CMK (cell line): ENCODE data around the gene ACRBP.

Source experiments
- DNase-seq: peaks from one replicate; pipeline ENCODE4 v3.0.0-alpha.2; 2010; ENCODE audit warnings: low read depth

ACRBP gene

DNA sequence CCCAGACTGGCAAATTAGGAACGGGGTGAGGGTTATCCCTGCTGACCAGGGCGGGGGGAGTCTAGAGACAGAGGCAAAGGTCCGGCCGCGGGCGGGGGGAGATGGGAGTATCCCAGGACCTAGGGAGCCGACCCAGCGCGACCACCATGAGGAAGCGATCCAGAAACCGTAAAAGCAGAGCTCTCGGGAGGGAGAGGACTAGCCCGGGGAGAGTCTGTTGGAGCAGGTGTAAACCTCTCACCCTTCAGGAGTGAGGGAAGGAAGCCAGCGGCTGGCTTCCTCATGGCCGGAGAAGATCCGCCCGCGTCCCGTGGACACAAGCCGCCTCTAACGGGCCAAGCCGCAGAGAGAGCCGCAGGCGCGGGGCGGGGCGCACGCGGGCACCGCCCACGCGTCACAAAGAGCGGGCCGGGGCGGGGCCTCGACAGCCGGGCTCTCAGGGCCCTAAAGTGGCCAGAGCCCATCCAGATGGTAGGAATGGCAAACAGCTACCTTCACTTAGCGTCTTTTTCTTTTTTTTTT, at the start of gene ACRBP:
ACRBP (minus strand) TSS at position 350 of the 522 bp plus-strand sequence; CDS start at position 284, 66 bp downstream.
- DNase-seq: no peak

GRCh38 chr12:6695313-6696045, 48.2 kb upstream of the ACRBP start:
- no peak for DNase-seq

GRCh38 chr12:6694701-6695100, 47.5 kb upstream of the ACRBP start:
- no peak for DNase-seq

- DNase-seq: no peak
Observed at GRCh38 chr12:6693832-6694355, 46.7 kb upstream of the ACRBP start.

DNA sequence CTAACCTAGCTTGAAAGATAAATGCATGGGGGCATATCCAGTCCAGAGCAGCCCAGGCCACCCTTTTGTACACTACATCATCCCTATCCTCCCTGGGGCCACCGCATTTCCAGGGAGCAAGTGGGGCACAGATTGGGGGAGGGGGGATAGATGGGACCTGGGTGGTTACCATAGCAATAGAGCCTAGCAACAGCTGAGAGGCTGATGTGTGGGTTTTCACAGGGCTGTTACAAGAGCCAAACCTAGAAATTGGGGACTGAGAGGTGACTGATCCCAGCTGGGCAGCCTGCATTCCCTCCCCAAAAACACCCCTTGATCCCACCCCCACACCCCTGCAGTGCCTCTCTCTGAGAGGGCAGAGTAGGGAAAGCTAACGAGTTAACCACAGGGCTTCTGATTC, 45.7 kb upstream of the ACRBP start:
- no peak for DNase-seq

- no peak for DNase-seq
Observed at GRCh38 chr12:6691473-6691872, 44.2 kb upstream of the ACRBP start.

GRCh38 chr12:6688999-6689882, 42.0 kb upstream of the ACRBP start, which contains the start of gene ZNF384:
Gene ZNF384 (minus strand): TSS chr12:6689375. CDS start chr12:6679520, 9,855 bp downstream.
- DNase-seq: peak; percentile 96

- peak; percentile 95 for DNase-seq
Observed at GRCh38 chr12:6688543-6688998, 41.3 kb upstream of the ACRBP start.

- peak; percentile 52 for DNase-seq
Observed at GRCh38 chr12:6685814-6686213, 38.6 kb upstream of the ACRBP start.

- no peak for DNase-seq
Observed at GRCh38 chr12:6684609-6685008, 37.4 kb upstream of the ACRBP start.

GRCh38 chr12:6676962-6677361, 29.7 kb upstream of the ACRBP start:
- no peak for DNase-seq

GRCh38 chr12:6672143-6672542, 24.9 kb upstream of the ACRBP start:
- DNase-seq: no peak

GRCh38 chr12:6667559-6668210, 20.5 kb upstream of the ACRBP start:
- no peak for DNase-seq

DNA sequence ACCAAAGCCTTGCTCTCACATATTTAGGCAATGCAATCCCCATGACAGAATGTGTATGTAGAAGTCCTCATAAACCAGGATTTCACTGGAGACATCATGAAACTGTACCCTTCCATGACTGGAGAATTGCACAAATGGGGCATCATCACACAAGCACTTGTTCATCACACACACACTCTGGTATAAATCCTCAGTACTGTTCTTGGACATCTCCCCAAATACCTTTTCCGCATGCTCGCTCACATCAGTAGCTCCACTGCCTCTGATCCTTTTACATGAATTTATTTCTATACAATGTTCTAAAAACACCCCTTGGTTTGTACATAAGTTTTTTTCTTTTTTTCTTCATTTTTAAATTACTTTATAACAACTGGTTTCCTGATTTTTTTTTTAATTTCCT, 19.0 kb upstream of the ACRBP start:
- DNase-seq: no peak

GRCh38 chr12:6664902-6665301, 17.7 kb upstream of the ACRBP start:
- DNase-seq: no peak

GRCh38 chr12:6662906-6663742, 15.9 kb upstream of the ACRBP start, which contains the start of gene ING4:
Gene ING4 (minus strand): TSS chr12:6663119. CDS start chr12:6663101, 18 bp downstream.
- DNase-seq: peak; percentile 96

- no peak for DNase-seq
Observed at GRCh38 chr12:6662602-6662905, 15.3 kb upstream of the ACRBP start.

DNA sequence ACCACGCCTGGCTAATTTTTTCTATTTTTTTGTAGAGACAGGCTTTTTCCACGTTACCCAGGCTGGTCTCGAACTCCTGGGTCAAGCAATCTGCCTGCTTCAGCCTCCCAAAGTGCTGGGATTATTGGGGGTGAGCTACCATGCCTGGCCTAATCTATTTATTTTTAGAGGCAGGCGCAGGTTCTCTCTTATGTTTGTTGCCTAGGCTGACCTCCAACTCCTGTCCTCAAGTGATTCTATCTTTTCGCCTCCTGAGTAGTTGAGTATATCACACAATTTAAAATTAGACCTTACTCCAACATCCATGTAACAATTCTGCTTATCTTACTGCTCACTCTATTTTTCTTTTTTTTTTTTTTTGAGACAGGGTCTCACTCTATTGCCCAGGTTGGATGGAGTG, 6.8 kb upstream of the ACRBP start:
- DNase-seq: no peak

- no peak for DNase-seq
Observed at GRCh38 chr12:6653342-6653741, 6.1 kb upstream of the ACRBP start.

- no peak for DNase-seq
Observed at GRCh38 chr12:6652391-6652790, 5.2 kb upstream of the ACRBP start.

GRCh38 chr12:6650832-6651231, 3.6 kb upstream of the ACRBP start:
- DNase-seq: no peak
